MCF 10A (cell line): Measurements from ENCODE around the gene PDHX. TPM values are rescaled to one million over a fixed set of nuclear protein-coding genes. Genes with fewer than 3 reads are reported as not detected.

Source experiments
- BruUV-seq: library from RNA; stranded (reverse); fragments of 400-500 nt; replicated peaks from 2 replicates; lab custom pipeline; 2021; lab: Mats Ljungman, UMichigan
- CTCF ChIA-PET: fragments of 300-600 bp; sonication (Branson Sonifier 250); formaldehyde crosslinking; extraction: SDS; loops from one replicate; lab custom pipeline; 2021; ENCODE audit warnings: antibody characterized with exemption, inconsistent platforms; lab: Yijun Ruan, JAX
- POLR2A ChIA-PET: fragments of 300-600, 350-650 bp; sonication (Branson Sonifier 250); formaldehyde crosslinking; extraction: SDS; loops from one replicate; lab custom pipeline; 2020; ENCODE audit warnings: antibody characterized with exemption, inconsistent platforms; lab: Yijun Ruan, JAX
- DNase-seq: peaks from one replicate; pipeline ENCODE4 v3.0.0-alpha.2; 2018; ENCODE audit not compliant: unreplicated experiment
- H3K27ac Mint-ChIP-seq: one replicate; pipeline ENCODE4 v1.8.0; 2022; ENCODE audit warnings: mild to moderate bottlenecking, low read depth, mixed read lengths; ENCODE audit not compliant: unreplicated experiment
- H3K27me3 Mint-ChIP-seq: one replicate; pipeline ENCODE4 v1.8.0; 2022; ENCODE audit warnings: mixed read lengths; ENCODE audit not compliant: insufficient read depth, unreplicated experiment
- H3K36me3 Mint-ChIP-seq: one replicate; pipeline ENCODE4 v1.8.0; 2022; ENCODE audit warnings: mild to moderate bottlenecking, moderate library complexity, mixed read lengths; ENCODE audit not compliant: insufficient read depth, unreplicated experiment
- H3K4me1 Mint-ChIP-seq: one replicate; pipeline ENCODE4 v1.8.0; 2022; ENCODE audit warnings: mixed read lengths; ENCODE audit not compliant: insufficient read depth, unreplicated experiment
- H3K4me3 Mint-ChIP-seq: one replicate; pipeline ENCODE4 v1.8.0; 2022; ENCODE audit warnings: mild to moderate bottlenecking, moderate library complexity, mixed read lengths; ENCODE audit not compliant: unreplicated experiment
- H3K9me3 Mint-ChIP-seq: one replicate; pipeline ENCODE4 v1.8.0; 2022; ENCODE audit warnings: mixed read lengths; ENCODE audit not compliant: unreplicated experiment
- CTCF ChIP-seq: fragments of 200-600 bp; IDR thresholded peaks from one replicate; pipeline ENCODE4 v1.8.0; 2022; ENCODE audit warnings: antibody characterized with exemption, mild to moderate bottlenecking; ENCODE audit not compliant: unreplicated experiment
- intact Hi-C: fragments of 100-400 bp; cut with micrococcal nuclease; formaldehyde crosslinking; loops from 2 replicates; pipeline ENCODE4 v1.14.1; 2022
- total RNA-seq: library from RNA; stranded (reverse); gene quantifications from 2 replicates; pipeline ENCODE4 v1.2.3, GENCODE V29; 2022

The PDHX gene
- total RNA-seq, 1 experiment from 2014 or later = 35.9 TPM

- H3K27me3 Mint-ChIP-seq = no peaks in the 10 kb centered on the region
- DNase-seq = no peak
- H3K4me3 Mint-ChIP-seq = no peak overlapping the region
- peaks cover 10% of the 10 kb centered on the region for H3K4me1 Mint-ChIP-seq
- no peak for TF ChIP-seq CTCF
- H3K36me3 Mint-ChIP-seq = peaks cover 16% of the 10 kb centered on the region
- no TSS peak for BruUV-seq
- H3K9me3 Mint-ChIP-seq = no peaks in the 10 kb centered on the region
- intact Hi-C loops = no loop called here
- CTCF ChIA-PET = interaction anchor here (0.6 kb wide), 3 partner anchors 49 to 451 kb away, joined by 3 to 4 read pairs (median 3); no protein-coding TSS in a partner anchor
- no peak overlapping the region for H3K27ac Mint-ChIP-seq
- POLR2A ChIA-PET = no interaction called here
These were observed 20.7 kb downstream of the PDHX start for GRCh38 chr11:34936945-34937629.

GRCh38 chr11:34938611-34939010 is 22.2 kb downstream of the PDHX start:
- CTCF ChIA-PET = interaction anchor here (1.8 kb wide), 1 partner anchor 12 kb away, joined by 4 read pairs; no protein-coding TSS in a partner anchor
- BruUV-seq = no TSS peak
- TF ChIP-seq CTCF = no peak
- no peak overlapping the region for H3K4me3 Mint-ChIP-seq
- H3K27me3 Mint-ChIP-seq = no peaks in the 10 kb centered on the region
- DNase-seq = no peak
- H3K9me3 Mint-ChIP-seq = no peaks in the 10 kb centered on the region
- no peak overlapping the region for H3K27ac Mint-ChIP-seq
- intact Hi-C loops = no loop called here
- H3K36me3 Mint-ChIP-seq = peaks cover 7% of the 10 kb centered on the region
- peaks cover 10% of the 10 kb centered on the region for H3K4me1 Mint-ChIP-seq
- POLR2A ChIA-PET = interaction anchor here (0.7 to 0.8 kb wide), 2 partner anchors 303 to 551 kb away, joined by 3 read pairs; no protein-coding TSS in a partner anchor

- Mint-ChIP-seq H3K36me3 (peaks cover 7% of the 10 kb centered on the region), H3K27me3 (no peaks in the 10 kb centered on the region), H3K4me3 (no peak overlapping the region), H3K4me1 (peaks cover 10% of the 10 kb centered on the region), H3K27ac (no peak overlapping the region), H3K9me3 (no peaks in the 10 kb centered on the region)
- no peak for DNase-seq
- POLR2A ChIA-PET = interaction anchor here (0.8 kb wide), 1 partner anchor 548 kb away, joined by 3 read pairs; no protein-coding TSS in a partner anchor
- intact Hi-C loops = no loop called here
- TF ChIP-seq CTCF = no peak
- CTCF ChIA-PET = interaction anchor here (0.7 to 1.5 kb wide), 5 partner anchors 29 to 448 kb away, joined by 3 to 5 read pairs (median 4); no protein-coding TSS in a partner anchor
- no TSS peak for BruUV-seq
These were observed 23.7 kb downstream of the PDHX start for GRCh38 chr11:34940026-34940677.

- TF ChIP-seq CTCF = no peak
- no TSS peak for BruUV-seq
- Mint-ChIP-seq H3K9me3 (no peaks in the 10 kb centered on the region), H3K36me3 (peaks cover 4% of the 10 kb centered on the region), H3K4me3 (no peak overlapping the region), H3K27ac (no peak overlapping the region), H3K4me1 (no peaks in the 10 kb centered on the region), H3K27me3 (no peaks in the 10 kb centered on the region)
- POLR2A ChIA-PET = interaction anchor here (0.7 to 2.2 kb wide), 2 partner anchors 25 to 992 kb away, joined by 3 to 9 read pairs; partner anchors contain the start of genes APIP and PDHX
- intact Hi-C loops = no loop called here
- CTCF ChIA-PET = interaction anchor here (0.7 to 0.9 kb wide), 2 partner anchors 15 to 24 kb away, joined by 3 to 4 read pairs; no protein-coding TSS in a partner anchor
- DNase-seq = no peak
These were observed 25.3 kb downstream of the PDHX start for GRCh38 chr11:34941688-34942087.
